Activated naive CD8-positive, alpha-beta T cell treated with anti-CD3 and anti-CD28 coated beads, Interleukin-2, amount 10 ng/mL, durations not matched to agents 7 days and 5 days (primary cell): ENCODE measurements around the gene ATP5F1E. TPM values are rescaled to one million over a fixed set of nuclear protein-coding genes. Genes with fewer than 3 reads are reported as not detected.
A peak's percentile ranks its signal among the peaks of the same experiment; 100 is the strongest.

Source experiments
- ATAC-seq: fragments of 150-1000 bp; cut with Tn5 transposase; one replicate; pipeline ENCODE4 v1.10.0; 2021; ENCODE audit warnings: low read depth, moderate library complexity
- POLR2A ChIA-PET: fragments of 350-600 bp; sonication (Branson Sonifier 250); formaldehyde crosslinking; loops from one replicate; lab custom pipeline; 2021; ENCODE audit warnings: antibody characterized with exemption; lab: Charles Lee
- DNase-seq: peaks from one replicate; pipeline ENCODE4 v3.0.0; 2021
- H3K27ac Mint-ChIP-seq: one replicate; pipeline ENCODE4 v1.8.0; 2022; ENCODE audit warnings: mild to moderate bottlenecking, mixed read lengths
- H3K27me3 Mint-ChIP-seq: one replicate; pipeline ENCODE4 v1.8.0; 2022; ENCODE audit warnings: mild to moderate bottlenecking, moderate library complexity, mixed read lengths
- H3K36me3 Mint-ChIP-seq: one replicate; pipeline ENCODE4 v1.8.0; 2021; ENCODE audit warnings: mild to moderate bottlenecking, mixed read lengths
- H3K4me1 Mint-ChIP-seq: one replicate; pipeline ENCODE4 v1.8.0; 2021; ENCODE audit warnings: mixed read lengths
- H3K4me3 Mint-ChIP-seq: one replicate; pipeline ENCODE4 v1.8.0; 2022; ENCODE audit warnings: mild to moderate bottlenecking, moderate library complexity, mixed read lengths
- H3K9me3 Mint-ChIP-seq: one replicate; pipeline ENCODE4 v1.8.0; 2021; ENCODE audit warnings: mixed read lengths
- total RNA-seq, 2 experiments: library from RNA; stranded (reverse); gene quantifications; one replicate each; pipeline ENCODE4 v1.2.3, GENCODE V29; 2021

Gene ATP5F1E
- total RNA-seq, 2 experiments from 2014 or later: 81.1 to 87.3 TPM

GRCh38 chr20:59025511-59025910 lies 6.6 kb downstream of the ATP5F1E start:
- ATAC-seq (no peak), DNase-seq (no peak)
- peaks cover 37% of the 10 kb centered on the region for H3K4me1 Mint-ChIP-seq
- POLR2A ChIA-PET: interaction anchor here (1.6 kb wide), 1 partner anchor 136 kb away, joined by 4 read pairs; no protein-coding TSS in a partner anchor
- peaks cover 43% of the 10 kb centered on the region for H3K36me3 Mint-ChIP-seq
- H3K9me3 Mint-ChIP-seq: no peaks in the 10 kb centered on the region
- H3K27me3 Mint-ChIP-seq: no peaks in the 10 kb centered on the region
- no peak overlapping the region for H3K4me3 Mint-ChIP-seq
- no peak overlapping the region for H3K27ac Mint-ChIP-seq

- POLR2A ChIA-PET: interaction anchor here (1.6 kb wide), 1 partner anchor 136 kb away, joined by 4 read pairs; no protein-coding TSS in a partner anchor
- Mint-ChIP-seq H3K4me1 (peaks cover 33% of the 10 kb centered on the region), H3K27me3 (no peaks in the 10 kb centered on the region), H3K27ac (no peak overlapping the region), H3K36me3 (peaks cover 41% of the 10 kb centered on the region), H3K4me3 (no peak overlapping the region), H3K9me3 (no peaks in the 10 kb centered on the region)
- DNase-seq: no peak
- ATAC-seq: no peak
Observed at GRCh38 chr20:59025086-59025485, 7.0 kb downstream of the ATP5F1E start.

- POLR2A ChIA-PET: interaction anchor here (1.1 kb wide), 1 partner anchor 19 kb away, joined by 3 read pairs; no protein-coding TSS in a partner anchor
- peaks cover 24% of the 10 kb centered on the region for H3K4me1 Mint-ChIP-seq
- H3K4me3 Mint-ChIP-seq: no peak overlapping the region
- H3K27ac Mint-ChIP-seq: no peak overlapping the region
- DNase-seq (no peak), ATAC-seq (no peak)
- no peaks in the 10 kb centered on the region for H3K27me3 Mint-ChIP-seq
- no peaks in the 10 kb centered on the region for H3K9me3 Mint-ChIP-seq
- H3K36me3 Mint-ChIP-seq: peaks cover 34% of the 10 kb centered on the region
Observed at GRCh38 chr20:59024111-59024530, 8.0 kb downstream of the ATP5F1E start.

GRCh38 chr20:59023616-59024015 lies 8.5 kb downstream of the ATP5F1E start:
- Mint-ChIP-seq H3K36me3 (peaks cover 29% of the 10 kb centered on the region), H3K9me3 (no peaks in the 10 kb centered on the region), H3K4me1 (peaks cover 19% of the 10 kb centered on the region), H3K27me3 (no peaks in the 10 kb centered on the region), H3K4me3 (no peak overlapping the region), H3K27ac (no peak overlapping the region)
- POLR2A ChIA-PET: interaction anchor here (0.9 to 1.1 kb wide), 2 partner anchors 9 to 19 kb away, joined by 3 to 7 read pairs; partner anchors contain the start of gene ATP5F1E
- no peak for DNase-seq
- ATAC-seq: no peak

- Mint-ChIP-seq H3K27me3 (no peaks in the 10 kb centered on the region), H3K4me3 (no peak overlapping the region), H3K9me3 (no peaks in the 10 kb centered on the region), H3K36me3 (peaks cover 24% of the 10 kb centered on the region), H3K4me1 (peaks cover 13% of the 10 kb centered on the region), H3K27ac (no peak overlapping the region)
- ATAC-seq (no peak), DNase-seq (no peak)
- POLR2A ChIA-PET: interaction anchor here (0.9 to 1.2 kb wide), 3 partner anchors 9 to 18 kb away, joined by 3 to 7 read pairs (median 3); partner anchors contain the start of gene ATP5F1E
Observed at GRCh38 chr20:59022754-59023153, 9.4 kb downstream of the ATP5F1E start.

- H3K4me3 Mint-ChIP-seq: no peak overlapping the region
- DNase-seq: no peak
- no peaks in the 10 kb centered on the region for H3K9me3 Mint-ChIP-seq
- no peaks in the 10 kb centered on the region for H3K27me3 Mint-ChIP-seq
- no peak for ATAC-seq
- POLR2A ChIA-PET: no interaction called here
- no peak overlapping the region for H3K27ac Mint-ChIP-seq
- peaks cover 14% of the 10 kb centered on the region for H3K36me3 Mint-ChIP-seq
- peaks cover 13% of the 10 kb centered on the region for H3K4me1 Mint-ChIP-seq
Observed at GRCh38 chr20:59020938-59021551, 11.1 kb downstream of the ATP5F1E start.

- POLR2A ChIA-PET: interaction anchor here (1.5 kb wide), 1 partner anchor 14 kb away, joined by 8 read pairs; the partner anchor contains the start of gene ATP5F1E
- ATAC-seq: no peak
Observed at GRCh38 chr20:59019217-59019616, 12.9 kb downstream of the ATP5F1E start, which contains the start of gene TUBB1. Gene TUBB1, plus strand, starts transcription at chr20:59019429. Its CDS starts 94 bp downstream, at chr20:59019523.

GRCh38 chr20:59018817-59019216 lies 13.3 kb downstream of the ATP5F1E start:
- no peak for DNase-seq
- Mint-ChIP-seq H3K27me3 (no peaks in the 10 kb centered on the region), H3K36me3 (peaks cover 2% of the 10 kb centered on the region), H3K27ac (no peak overlapping the region), H3K4me1 (peaks cover 23% of the 10 kb centered on the region), H3K9me3 (no peaks in the 10 kb centered on the region), H3K4me3 (no peak overlapping the region)
- no peak for ATAC-seq
- POLR2A ChIA-PET: interaction anchor here (0.7 to 1.5 kb wide), 4 partner anchors 9 to 389 kb away, joined by 3 to 8 read pairs (median 4); partner anchors contain the start of gene ATP5F1E

More at GRCh38 chr20:59019217-59019616, 12.9 kb downstream of the ATP5F1E start, which contains the start of gene TUBB1:
- H3K4me1 Mint-ChIP-seq: peaks cover 19% of the 10 kb centered on the region
- no peak within 1 kb of the TSS for H3K27ac Mint-ChIP-seq
- H3K27me3 Mint-ChIP-seq: no peaks in the 10 kb centered on the region
- no peak within 1 kb of the TSS for H3K4me3 Mint-ChIP-seq
- H3K36me3 Mint-ChIP-seq: peaks cover 3% of the 10 kb centered on the region
- no peak for DNase-seq
- no peaks in the 10 kb centered on the region for H3K9me3 Mint-ChIP-seq

- Mint-ChIP-seq H3K4me3 (no peak overlapping the region), H3K9me3 (no peaks in the 10 kb centered on the region), H3K36me3 (peaks cover 2% of the 10 kb centered on the region), H3K27ac (peak overlapping the region; percentile 37), H3K27me3 (no peaks in the 10 kb centered on the region), H3K4me1 (peaks cover 33% of the 10 kb centered on the region)
- ATAC-seq: no peak
- POLR2A ChIA-PET: interaction anchor here (0.9 to 5.4 kb wide), 3 partner anchors 11 to 31 kb away, joined by 4 to 36 read pairs (median 4); partner anchors contain the start of gene ATP5F1E
- DNase-seq: no peak
Observed at GRCh38 chr20:59017493-59018231, 14.5 kb downstream of the ATP5F1E start.

- H3K27me3 Mint-ChIP-seq: no peaks in the 10 kb centered on the region
Observed at GRCh38 chr20:59016795-59017492, 15.2 kb downstream of the ATP5F1E start.

GRCh38 chr20:59015812-59016711 lies 16.1 kb downstream of the ATP5F1E start:
- ATAC-seq: no peak
- no peaks in the 10 kb centered on the region for H3K9me3 Mint-ChIP-seq
- H3K4me3 Mint-ChIP-seq: peak overlapping the region; percentile 20
- H3K36me3 Mint-ChIP-seq: no peaks in the 10 kb centered on the region
- POLR2A ChIA-PET: interaction anchor here (5.4 kb wide), 1 partner anchor 16 kb away, joined by 36 read pairs; the partner anchor contains the start of gene ATP5F1E
- DNase-seq: no peak
- peaks cover 49% of the 10 kb centered on the region for H3K4me1 Mint-ChIP-seq
- peak overlapping the region; percentile 42 for H3K27ac Mint-ChIP-seq
- H3K27me3 Mint-ChIP-seq: no peaks in the 10 kb centered on the region

More at GRCh38 chr20:59016795-59017492, 15.2 kb downstream of the ATP5F1E start:
- Mint-ChIP-seq H3K9me3 (no peaks in the 10 kb centered on the region), H3K4me3 (peak overlapping the region; percentile 36), H3K36me3 (no peaks in the 10 kb centered on the region), H3K4me1 (peaks cover 40% of the 10 kb centered on the region), H3K27ac (peak overlapping the region; percentile 37)
- DNase-seq (no peak), ATAC-seq (no peak)
- POLR2A ChIA-PET: interaction anchor here (0.9 to 5.4 kb wide), 2 partner anchors 15 to 31 kb away, joined by 4 to 36 read pairs; partner anchors contain the start of gene ATP5F1E

GRCh38 chr20:59015411-59015810 lies 16.7 kb downstream of the ATP5F1E start:
- Mint-ChIP-seq H3K9me3 (no peaks in the 10 kb centered on the region), H3K4me1 (peaks cover 55% of the 10 kb centered on the region), H3K27ac (no peak overlapping the region), H3K36me3 (no peaks in the 10 kb centered on the region), H3K4me3 (no peak overlapping the region), H3K27me3 (no peaks in the 10 kb centered on the region)
- POLR2A ChIA-PET: interaction anchor here (1.3 to 5.4 kb wide), 2 partner anchors 13 to 16 kb away, joined by 5 to 36 read pairs; partner anchors contain the start of gene ATP5F1E
- no peak for ATAC-seq
- no peak for DNase-seq
